ENCODE measurements around the gene UPK2. TPM values are rescaled to one million over a fixed set of nuclear protein-coding genes. Genes with fewer than 3 reads are reported as not detected.

Gene UPK2
- total and polyA plus RNA-seq, 2 of the 13 experiments (the other 11 are each of a cell fraction or from before 2014, with no cell fraction given), result not detected

DNA sequence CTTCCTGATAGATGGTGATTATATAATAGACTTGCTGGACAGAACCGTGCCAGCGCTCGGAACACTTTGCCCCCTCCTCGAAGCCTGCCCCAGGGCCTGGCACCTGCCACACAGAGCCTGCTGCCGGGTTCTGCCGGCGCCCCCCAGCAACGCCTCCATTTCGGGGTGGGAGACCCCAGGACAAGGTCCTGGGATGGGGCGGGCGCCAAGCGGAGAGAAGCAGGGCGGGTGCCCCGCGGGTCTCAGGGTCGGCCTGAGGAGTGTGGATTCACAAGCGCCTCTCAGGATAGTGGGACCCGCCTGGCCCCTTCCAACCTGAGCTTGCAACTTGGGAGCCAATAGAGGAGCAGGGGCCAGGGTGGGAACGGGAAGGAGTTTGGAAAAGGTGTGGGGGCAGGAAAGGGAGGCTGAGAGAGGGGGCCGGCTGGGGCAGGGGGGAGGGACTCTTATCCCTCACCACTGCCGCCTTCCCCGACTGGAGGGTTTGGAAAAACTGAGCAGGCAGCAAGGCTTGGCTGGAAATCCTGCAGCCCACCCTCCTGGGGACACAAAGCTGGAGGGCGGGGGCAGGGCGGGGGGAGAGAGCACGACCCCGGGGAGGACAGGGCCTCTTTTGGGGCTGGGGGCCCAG is 27.1 kb upstream of the UPK2 start (continued):
- TF ChIP-seq, protein P1, sequence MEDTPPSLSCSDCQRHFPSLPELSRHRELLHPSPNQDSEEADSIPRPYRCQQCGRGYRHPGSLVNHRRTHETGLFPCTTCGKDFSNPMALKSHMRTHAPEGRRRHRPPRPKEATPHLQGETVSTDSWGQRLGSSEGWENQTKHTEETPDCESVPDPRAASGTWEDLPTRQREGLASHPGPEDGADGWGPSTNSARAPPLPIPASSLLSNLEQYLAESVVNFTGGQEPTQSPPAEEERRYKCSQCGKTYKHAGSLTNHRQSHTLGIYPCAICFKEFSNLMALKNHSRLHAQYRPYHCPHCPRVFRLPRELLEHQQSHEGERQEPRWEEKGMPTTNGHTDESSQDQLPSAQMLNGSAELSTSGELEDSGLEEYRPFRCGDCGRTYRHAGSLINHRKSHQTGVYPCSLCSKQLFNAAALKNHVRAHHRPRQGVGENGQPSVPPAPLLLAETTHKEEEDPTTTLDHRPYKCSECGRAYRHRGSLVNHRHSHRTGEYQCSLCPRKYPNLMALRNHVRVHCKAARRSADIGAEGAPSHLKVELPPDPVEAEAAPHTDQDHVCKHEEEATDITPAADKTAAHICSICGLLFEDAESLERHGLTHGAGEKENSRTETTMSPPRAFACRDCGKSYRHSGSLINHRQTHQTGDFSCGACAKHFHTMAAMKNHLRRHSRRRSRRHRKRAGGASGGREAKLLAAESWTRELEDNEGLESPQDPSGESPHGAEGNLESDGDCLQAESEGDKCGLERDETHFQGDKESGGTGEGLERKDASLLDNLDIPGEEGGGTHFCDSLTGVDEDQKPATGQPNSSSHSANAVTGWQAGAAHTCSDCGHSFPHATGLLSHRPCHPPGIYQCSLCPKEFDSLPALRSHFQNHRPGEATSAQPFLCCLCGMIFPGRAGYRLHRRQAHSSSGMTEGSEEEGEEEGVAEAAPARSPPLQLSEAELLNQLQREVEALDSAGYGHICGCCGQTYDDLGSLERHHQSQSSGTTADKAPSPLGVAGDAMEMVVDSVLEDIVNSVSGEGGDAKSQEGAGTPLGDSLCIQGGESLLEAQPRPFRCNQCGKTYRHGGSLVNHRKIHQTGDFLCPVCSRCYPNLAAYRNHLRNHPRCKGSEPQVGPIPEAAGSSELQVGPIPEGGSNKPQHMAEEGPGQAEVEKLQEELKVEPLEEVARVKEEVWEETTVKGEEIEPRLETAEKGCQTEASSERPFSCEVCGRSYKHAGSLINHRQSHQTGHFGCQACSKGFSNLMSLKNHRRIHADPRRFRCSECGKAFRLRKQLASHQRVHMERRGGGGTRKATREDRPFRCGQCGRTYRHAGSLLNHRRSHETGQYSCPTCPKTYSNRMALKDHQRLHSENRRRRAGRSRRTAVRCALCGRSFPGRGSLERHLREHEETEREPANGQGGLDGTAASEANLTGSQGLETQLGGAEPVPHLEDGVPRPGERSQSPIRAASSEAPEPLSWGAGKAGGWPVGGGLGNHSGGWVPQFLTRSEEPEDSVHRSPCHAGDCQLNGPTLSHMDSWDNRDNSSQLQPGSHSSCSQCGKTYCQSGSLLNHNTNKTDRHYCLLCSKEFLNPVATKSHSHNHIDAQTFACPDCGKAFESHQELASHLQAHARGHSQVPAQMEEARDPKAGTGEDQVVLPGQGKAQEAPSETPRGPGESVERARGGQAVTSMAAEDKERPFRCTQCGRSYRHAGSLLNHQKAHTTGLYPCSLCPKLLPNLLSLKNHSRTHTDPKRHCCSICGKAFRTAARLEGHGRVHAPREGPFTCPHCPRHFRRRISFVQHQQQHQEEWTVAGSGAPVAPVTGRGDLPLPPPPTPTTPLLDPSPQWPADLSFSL (CRISPR knock-in tag; IDR thresholded peaks at IDR 0.05), result no peak
- TF ChIP-seq SIX4 (CRISPR knock-in tag; IDR thresholded peaks at IDR 0.05) (no peak), KLF13 (CRISPR knock-in tag; IDR thresholded peaks at IDR 0.05) (no peak), MAFF (IDR thresholded peaks at IDR 0.05; ENCODE audit: low read depth, low read length) (no peak), ZBTB3 (CRISPR knock-in tag; IDR thresholded peaks at IDR 0.05; ENCODE audit: borderline replicate concordance, low read depth) (no peak), CENPT (CRISPR knock-in tag; IDR thresholded peaks at IDR 0.05; ENCODE audit: low read depth) (no peak)
- TF ChIP-seq, protein P2, sequence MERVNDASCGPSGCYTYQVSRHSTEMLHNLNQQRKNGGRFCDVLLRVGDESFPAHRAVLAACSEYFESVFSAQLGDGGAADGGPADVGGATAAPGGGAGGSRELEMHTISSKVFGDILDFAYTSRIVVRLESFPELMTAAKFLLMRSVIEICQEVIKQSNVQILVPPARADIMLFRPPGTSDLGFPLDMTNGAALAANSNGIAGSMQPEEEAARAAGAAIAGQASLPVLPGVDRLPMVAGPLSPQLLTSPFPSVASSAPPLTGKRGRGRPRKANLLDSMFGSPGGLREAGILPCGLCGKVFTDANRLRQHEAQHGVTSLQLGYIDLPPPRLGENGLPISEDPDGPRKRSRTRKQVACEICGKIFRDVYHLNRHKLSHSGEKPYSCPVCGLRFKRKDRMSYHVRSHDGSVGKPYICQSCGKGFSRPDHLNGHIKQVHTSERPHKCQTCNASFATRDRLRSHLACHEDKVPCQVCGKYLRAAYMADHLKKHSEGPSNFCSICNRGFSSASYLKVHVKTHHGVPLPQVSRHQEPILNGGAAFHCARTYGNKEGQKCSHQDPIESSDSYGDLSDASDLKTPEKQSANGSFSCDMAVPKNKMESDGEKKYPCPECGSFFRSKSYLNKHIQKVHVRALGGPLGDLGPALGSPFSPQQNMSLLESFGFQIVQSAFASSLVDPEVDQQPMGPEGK (CRISPR knock-in tag; IDR thresholded peaks at IDR 0.05), result peak; percentile 68; the same call in 1 of the 2 replicates
- TF ChIP-seq, protein P3, sequence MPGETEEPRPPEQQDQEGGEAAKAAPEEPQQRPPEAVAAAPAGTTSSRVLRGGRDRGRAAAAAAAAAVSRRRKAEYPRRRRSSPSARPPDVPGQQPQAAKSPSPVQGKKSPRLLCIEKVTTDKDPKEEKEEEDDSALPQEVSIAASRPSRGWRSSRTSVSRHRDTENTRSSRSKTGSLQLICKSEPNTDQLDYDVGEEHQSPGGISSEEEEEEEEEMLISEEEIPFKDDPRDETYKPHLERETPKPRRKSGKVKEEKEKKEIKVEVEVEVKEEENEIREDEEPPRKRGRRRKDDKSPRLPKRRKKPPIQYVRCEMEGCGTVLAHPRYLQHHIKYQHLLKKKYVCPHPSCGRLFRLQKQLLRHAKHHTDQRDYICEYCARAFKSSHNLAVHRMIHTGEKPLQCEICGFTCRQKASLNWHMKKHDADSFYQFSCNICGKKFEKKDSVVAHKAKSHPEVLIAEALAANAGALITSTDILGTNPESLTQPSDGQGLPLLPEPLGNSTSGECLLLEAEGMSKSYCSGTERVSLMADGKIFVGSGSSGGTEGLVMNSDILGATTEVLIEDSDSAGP (CRISPR knock-in tag; IDR thresholded peaks at IDR 0.05; ENCODE audit: borderline replicate concordance), result no peak
- TF ChIP-seq, protein P4, sequence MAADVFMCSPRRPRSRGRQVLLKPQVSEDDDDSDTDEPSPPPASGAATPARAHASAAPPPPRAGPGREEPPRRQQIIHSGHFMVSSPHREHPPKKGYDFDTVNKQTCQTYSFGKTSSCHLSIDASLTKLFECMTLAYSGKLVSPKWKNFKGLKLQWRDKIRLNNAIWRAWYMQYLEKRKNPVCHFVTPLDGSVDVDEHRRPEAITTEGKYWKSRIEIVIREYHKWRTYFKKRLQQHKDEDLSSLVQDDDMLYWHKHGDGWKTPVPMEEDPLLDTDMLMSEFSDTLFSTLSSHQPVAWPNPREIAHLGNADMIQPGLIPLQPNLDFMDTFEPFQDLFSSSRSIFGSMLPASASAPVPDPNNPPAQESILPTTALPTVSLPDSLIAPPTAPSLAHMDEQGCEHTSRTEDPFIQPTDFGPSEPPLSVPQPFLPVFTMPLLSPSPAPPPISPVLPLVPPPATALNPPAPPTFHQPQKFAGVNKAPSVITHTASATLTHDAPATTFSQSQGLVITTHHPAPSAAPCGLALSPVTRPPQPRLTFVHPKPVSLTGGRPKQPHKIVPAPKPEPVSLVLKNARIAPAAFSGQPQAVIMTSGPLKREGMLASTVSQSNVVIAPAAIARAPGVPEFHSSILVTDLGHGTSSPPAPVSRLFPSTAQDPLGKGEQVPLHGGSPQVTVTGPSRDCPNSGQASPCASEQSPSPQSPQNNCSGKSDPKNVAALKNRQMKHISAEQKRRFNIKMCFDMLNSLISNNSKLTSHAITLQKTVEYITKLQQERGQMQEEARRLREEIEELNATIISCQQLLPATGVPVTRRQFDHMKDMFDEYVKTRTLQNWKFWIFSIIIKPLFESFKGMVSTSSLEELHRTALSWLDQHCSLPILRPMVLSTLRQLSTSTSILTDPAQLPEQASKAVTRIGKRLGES (CRISPR knock-in tag; IDR thresholded peaks at IDR 0.05; ENCODE audit: borderline replicate concordance), result no peak
- TF ChIP-seq, protein P5, sequence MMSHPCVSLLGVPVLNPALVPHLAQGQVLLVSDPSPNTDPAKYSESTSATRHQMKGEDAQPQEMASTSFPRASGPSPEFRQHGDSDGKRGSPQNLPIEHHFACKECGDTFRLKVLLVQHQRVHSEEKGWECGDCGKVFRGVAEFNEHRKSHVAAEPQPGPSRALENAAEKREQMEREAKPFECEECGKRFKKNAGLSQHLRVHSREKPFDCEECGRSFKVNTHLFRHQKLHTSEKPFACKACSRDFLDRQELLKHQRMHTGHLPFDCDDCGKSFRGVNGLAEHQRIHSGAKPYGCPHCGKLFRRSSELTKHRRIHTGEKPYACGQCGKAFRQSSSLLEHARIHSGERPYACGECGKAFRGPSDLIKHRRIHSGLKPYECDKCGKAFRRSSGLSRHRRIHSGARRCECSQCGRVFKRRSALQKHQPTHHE (CRISPR knock-in tag; IDR thresholded peaks at IDR 0.05; ENCODE audit: borderline replicate concordance), result no peak
- TF ChIP-seq, protein P6, sequence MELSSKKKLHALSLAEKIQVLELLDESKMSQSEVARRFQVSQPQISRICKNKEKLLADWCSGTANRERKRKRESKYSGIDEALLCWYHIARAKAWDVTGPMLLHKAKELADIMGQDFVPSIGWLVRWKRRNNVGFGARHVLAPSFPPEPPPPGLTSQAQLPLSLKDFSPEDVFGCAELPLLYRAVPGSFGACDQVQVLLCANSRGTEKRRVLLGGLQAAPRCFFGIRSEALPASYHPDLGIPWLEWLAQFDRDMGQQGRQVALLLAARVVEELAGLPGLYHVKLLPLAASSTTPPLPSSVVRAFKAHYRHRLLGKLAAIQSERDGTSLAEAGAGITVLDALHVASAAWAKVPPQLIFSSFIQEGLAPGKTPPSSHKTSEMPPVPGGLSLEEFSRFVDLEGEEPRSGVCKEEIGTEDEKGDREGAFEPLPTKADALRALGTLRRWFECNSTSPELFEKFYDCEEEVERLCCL (CRISPR knock-in tag; IDR thresholded peaks at IDR 0.05; ENCODE audit: borderline replicate concordance), result no peak

Measured in HepG2 (cell line).